Keratinocyte (primary cell): Measurements from ENCODE around the gene UNG.

Experiments used
- CTCF ChIP-seq, 3 experiments: IDR thresholded peaks in 1 of 3; conservative IDR thresholded peaks in 1 of 3; optimal IDR thresholded peaks in 1 of 3; 2 replicates in 2 of 3; 3 replicates in 1 of 3; pipeline versions ENCODE3 to v1.5.1; 2011; ENCODE audit warnings: low read length in 3 of 3, mild to moderate bottlenecking in 3 of 3, moderate library complexity in 2 of 3, control low read depth in 1 of 3, inconsistent platforms in 1 of 3; ENCODE audit not compliant: insufficient read depth in 2 of 3; ENCODE audit errors: extremely low read depth in 1 of 3
- EZH2 ChIP-seq: IDR thresholded peaks from one replicate; pipeline ENCODE4 v1.6.1; 2012; ENCODE audit warnings: inconsistent platforms, mild to moderate bottlenecking, low read length, moderate library complexity

GRCh38 chr12:109115404-109115757 is 18.0 kb downstream of the UNG start:
- TF ChIP-seq CTCF (optimal IDR thresholded peaks at IDR 0.05 in 1 of 3, IDR thresholded peaks at IDR 0.05 in 1 of 3, conservative IDR thresholded peaks at IDR 0.05 in 1 of 3; ENCODE audit: extremely low read depth in 1 of 3, insufficient read depth in 2 of 3, low read length in 3 of 3) (no peak), EZH2 (no peak)
